NB4 (cell line): ENCODE measurements around the gene CCT5.

Source experiments
- MAX ChIP-seq: IDR thresholded peaks from 2 replicates; pipeline ENCODE4 v1.6.1; 2011; ENCODE audit warnings: low read depth, low read length
- MYC ChIP-seq: IDR thresholded peaks from 2 replicates; pipeline ENCODE4 v1.6.1; 2011; ENCODE audit warnings: low read depth, low read length
- POLR2A ChIP-seq: IDR thresholded peaks from 2 replicates; pipeline ENCODE4 v1.6.1; 2011; ENCODE audit warnings: mild to moderate bottlenecking; ENCODE audit not compliant: insufficient read length; ENCODE audit errors: extremely low read depth

- TF ChIP-seq POLR2A (no peak), MYC (no peak), MAX (no peak)
These were observed 21.8 kb upstream of the CCT5 start for GRCh38 chr5:10228288-10228687.
